H1 (cell line): Measurements from ENCODE around the gene EEIG2. TPM values are rescaled to one million over a fixed set of nuclear protein-coding genes. Genes with fewer than 3 reads are reported as not detected.

Source experiments
- CHD7 ChIP-seq: fragments of 300-600 bp; sonication (generic); IDR thresholded peaks from 2 replicates; pipeline ENCODE4 v1.7.1; 2012; ENCODE audit warnings: low read length, moderate library complexity, mild to moderate bottlenecking, inconsistent platforms; ENCODE audit not compliant: insufficient replicate concordance
- EGR1 ChIP-seq: IDR thresholded peaks from 2 replicates; pipeline ENCODE4 v1.6.1; 2011; ENCODE audit warnings: low read depth, low read length, borderline replicate concordance
- polyA plus RNA-seq, 7 experiments: library from polyadenylated mRNA; depleted of rRNA in 3 of 7; stranded (reverse) in 5 of 7; unstranded in 2 of 7; fragments of >200 nt in 5 of 7; fragments of 200-250 nt in 2 of 7; gene quantifications; 1 replicate in 5 of 7; 2 replicates in 1 of 7; 4 replicates in 1 of 7; pipeline versions ENCODE4 v1.2.1 to v1.2.3, GENCODE V29; 2011 to 2013; ENCODE audit warnings: missing spikeins in 2 of 7, mixed read lengths in 2 of 7
- total RNA-seq: library from RNA; stranded (reverse); fragmentation: NEBNext Ultra II Directional; extraction: Animal tissue kit (Norgen Biotek cat#: 25700); gene quantifications from 2 replicates; pipeline ENCODE4 v1.2.1, GENCODE V29; 2021

Gene EEIG2
- total and polyA plus RNA-seq, 2 of the 8 experiments (the other 6 are each of a cell fraction or from before 2014, with no cell fraction given): 6.1 to 20.1 TPM

- TF ChIP-seq CHD7: no peak
- no peak for TF ChIP-seq EGR1
Observed at GRCh38 chr1:108512239-108513043, 47.5 kb upstream of the EEIG2 start (continued).
